Measurements from ENCODE around the gene TFDP1.

Gene TFDP1

GRCh38 chr13:113599391-113599790 is 14.8 kb downstream of the TFDP1 start:
- DNase-seq, result no peak

- no peak for DNase-seq
Observed at GRCh38 chr13:113601166-113602070, 16.9 kb downstream of the TFDP1 start.

- no peak for DNase-seq
Observed at GRCh38 chr13:113602291-113602988, 17.9 kb downstream of the TFDP1 start.

- no peak for DNase-seq
Observed at GRCh38 chr13:113603116-113603710, 18.7 kb downstream of the TFDP1 start.

GRCh38 chr13:113604186-113604585 is 19.6 kb downstream of the TFDP1 start:
- no peak for DNase-seq

GRCh38 chr13:113605461-113605860 is 20.9 kb downstream of the TFDP1 start:
- no peak for DNase-seq

GRCh38 chr13:113605866-113606438 is 21.4 kb downstream of the TFDP1 start:
- DNase-seq, result no peak

GRCh38 chr13:113607056-113607888 is 22.7 kb downstream of the TFDP1 start:
- DNase-seq, result no peak

- no peak for DNase-seq
Observed at GRCh38 chr13:113607889-113608635, 23.5 kb downstream of the TFDP1 start.

- no peak for DNase-seq
Observed at GRCh38 chr13:113608967-113609533, 24.5 kb downstream of the TFDP1 start.

GRCh38 chr13:113609616-113610015 is 25.1 kb downstream of the TFDP1 start:
- DNase-seq, result no peak

GRCh38 chr13:113610266-113610665 is 25.7 kb downstream of the TFDP1 start:
- DNase-seq, result no peak

GRCh38 chr13:113611996-113612395 is 27.4 kb downstream of the TFDP1 start:
- no peak for DNase-seq

GRCh38 chr13:113612607-113613006 is 28.1 kb downstream of the TFDP1 start:
- no peak for DNase-seq

GRCh38 chr13:113613789-113614379 is 29.3 kb downstream of the TFDP1 start:
- no peak for DNase-seq

- no peak for DNase-seq
Observed at GRCh38 chr13:113616281-113616906, 31.8 kb downstream of the TFDP1 start.

- no peak for DNase-seq
Observed at GRCh38 chr13:113616991-113617749, 32.6 kb downstream of the TFDP1 start.

GRCh38 chr13:113617961-113618360 is 33.4 kb downstream of the TFDP1 start:
- no peak for DNase-seq

GRCh38 chr13:113618455-113618854 is 33.9 kb downstream of the TFDP1 start:
- no peak for DNase-seq

Data from NCI-H748 treated with DMSO at 0.1 percent for 48 hours (cell line).